Measurements from ENCODE around the gene RAD54L.

DNA sequence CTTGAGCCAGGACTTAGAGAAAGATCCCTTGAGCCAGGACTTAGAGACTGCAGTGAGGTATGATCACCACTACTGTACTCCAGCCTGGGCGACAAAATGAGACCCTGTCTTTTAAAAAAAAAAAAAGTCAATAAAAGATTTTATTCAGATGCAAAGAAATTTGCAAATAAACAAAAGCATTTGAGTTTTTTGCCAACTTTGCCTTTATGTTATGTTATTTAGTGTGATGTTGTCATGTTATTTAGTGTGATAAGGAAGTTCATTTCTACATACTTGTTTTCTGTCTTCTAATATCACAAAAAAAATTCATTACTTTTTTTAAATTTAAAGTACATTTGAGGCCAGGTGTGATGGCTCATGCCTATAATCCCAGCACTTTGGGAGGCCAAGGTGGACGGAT, 9.0 kb downstream of the RAD54L start:
- TF ChIP-seq ZNF274 (IDR thresholded peaks at IDR 0.05; ENCODE audit: low read depth, low read length): no peak
- no peak for TF ChIP-seq YY1 (IDR thresholded peaks at IDR 0.05; ENCODE audit: insufficient read depth, insufficient read length)
- TF ChIP-seq SUZ12 (IDR thresholded peaks at IDR 0.05; ENCODE audit: extremely low read depth, insufficient read depth, insufficient read length): no peak
